AG04449 (cell line): ENCODE data around the gene ZNF143.

ENCODE experiments used
- CTCF ChIA-PET: fragments of 350-600 bp; formaldehyde crosslinking; extraction: SDS; loops from one replicate; lab custom pipeline; 2021; ENCODE audit warnings: antibody characterized with exemption; lab: Yijun Ruan, JAX
- POLR2A ChIA-PET: fragments of 400-600, 350-600 bp; formaldehyde crosslinking; extraction: SDS; loops from one replicate; lab custom pipeline; 2020; ENCODE audit warnings: antibody characterized with exemption, inconsistent platforms; lab: Yijun Ruan, JAX
- DNase-seq: peaks from one replicate; pipeline ENCODE4 v3.0.0-alpha.2; 2010; ENCODE audit warnings: low read depth, low spot score
- H3K4me3 ChIP-seq: 2 replicates; pipeline ENCODE4 v1.5.1; 2011; ENCODE audit warnings: low read depth, mild to moderate bottlenecking, control low read depth, low read length
- CTCF ChIP-seq: IDR thresholded peaks from one replicate; pipeline ENCODE4 v1.5.1; 2011; ENCODE audit warnings: mild to moderate bottlenecking, moderate library complexity, low read length, control low read depth, inconsistent platforms; ENCODE audit not compliant: insufficient read depth; ENCODE audit errors: missing control alignments

ZNF143 gene

GRCh38 chr11:9528573-9529333, 67.9 kb downstream of the ZNF143 start:
- H3K4me3 ChIP-seq, result no peak overlapping the region
- DNase-seq, result no peak
- CTCF ChIA-PET, result interaction anchor here (2.3 kb wide), 1 partner anchor 22 kb away, joined by 13 read pairs; no protein-coding TSS in a partner anchor
- no peak for TF ChIP-seq CTCF
- POLR2A ChIA-PET, result interaction anchor here (1.4 kb wide), 1 partner anchor 68 kb away, joined by 5 read pairs; the partner anchor contains the start of gene ZNF143

DNA sequence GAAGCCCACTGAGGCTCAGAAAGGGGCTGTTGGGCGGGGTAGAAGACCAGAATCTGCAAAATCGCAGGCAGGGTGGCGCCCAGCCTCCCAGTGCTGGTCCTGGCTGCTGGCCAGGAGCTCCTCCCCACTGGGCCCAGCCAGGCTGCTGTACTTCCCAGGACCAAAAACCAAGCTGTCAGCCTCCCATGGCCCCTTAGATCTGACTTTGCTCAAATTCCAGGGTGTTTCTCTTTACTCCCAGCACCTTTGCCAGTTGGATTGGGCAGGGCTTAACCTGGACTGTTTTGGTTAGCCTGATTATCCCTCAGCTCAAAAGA, 68.5 kb downstream of the ZNF143 start:
- no peak for DNase-seq
- ChIA-PET CTCF (interaction anchor here (2.3 kb wide), 1 partner anchor 22 kb away, joined by 13 read pairs; no protein-coding TSS in a partner anchor), POLR2A (interaction anchor here (1.4 kb wide), 1 partner anchor 69 kb away, joined by 5 read pairs; the partner anchor contains the start of gene ZNF143)
- no peak overlapping the region for H3K4me3 ChIP-seq
- TF ChIP-seq CTCF, result no peak

GRCh38 chr11:9530020-9530621, 69.3 kb downstream of the ZNF143 start:
- ChIA-PET POLR2A (interaction anchor here (1.4 kb wide), 1 partner anchor 69 kb away, joined by 5 read pairs; the partner anchor contains the start of gene ZNF143), CTCF (interaction anchor here (2.3 kb wide), 1 partner anchor 23 kb away, joined by 13 read pairs; no protein-coding TSS in a partner anchor)
- no peak for TF ChIP-seq CTCF
- no peak overlapping the region for H3K4me3 ChIP-seq
- DNase-seq, result no peak

GRCh38 chr11:9530901-9531625, 70.3 kb downstream of the ZNF143 start:
- ChIA-PET POLR2A (no interaction called here), CTCF (interaction anchor here (2.3 kb wide), 1 partner anchor 24 kb away, joined by 13 read pairs; no protein-coding TSS in a partner anchor)
- H3K4me3 ChIP-seq, result no peak overlapping the region
- no peak for TF ChIP-seq CTCF
- DNase-seq, result no peak

- ChIA-PET POLR2A (no interaction called here), CTCF (interaction anchor here (0.9 to 3.4 kb wide), 2 partner anchors 26 to 216 kb away, joined by 3 to 28 read pairs; no protein-coding TSS in a partner anchor)
- H3K4me3 ChIP-seq, result no peak overlapping the region
- DNase-seq, result no peak
- TF ChIP-seq CTCF, result no peak
Measured at GRCh38 chr11:9533058-9533457, 72.2 kb downstream of the ZNF143 start.
